ACC112 (cell line): ENCODE results near the gene LRRC10.

Experiments used
- H2AFZ ChIP-seq: fragments of 200-600 bp; sonication (generic); one replicate; pipeline ENCODE4 v1.6.0; 2017; ENCODE audit warnings: antibody characterized with exemption, low read length; ENCODE audit not compliant: unreplicated experiment
- H3K27ac ChIP-seq: fragments of 200-600 bp; sonication (generic); 2 replicates; pipeline ENCODE4 v1.5.1; 2014; ENCODE audit warnings: low read depth, mild to moderate bottlenecking, antibody characterized with exemption, low read length, moderate library complexity
- H3K27me3 ChIP-seq: fragments of 200-600 bp; sonication (generic); 2 replicates; pipeline ENCODE4 v1.6.1; 2014; ENCODE audit warnings: mild to moderate bottlenecking, antibody characterized with exemption, low read length, moderate library complexity, mixed read lengths; ENCODE audit not compliant: insufficient read depth
- H3K36me3 ChIP-seq: fragments of 200-600 bp; sonication (generic); 2 replicates; pipeline ENCODE4 v1.6.1; 2016; ENCODE audit warnings: mild to moderate bottlenecking, antibody characterized with exemption, low read length, moderate library complexity, mixed read lengths; ENCODE audit not compliant: insufficient read depth
- H3K4me1 ChIP-seq: fragments of 200-600 bp; sonication (generic); one replicate; pipeline ENCODE4 v1.6.1; 2016; ENCODE audit warnings: low read length, mixed read lengths; ENCODE audit not compliant: insufficient read depth, unreplicated experiment, control insufficient read depth
- H3K4me3 ChIP-seq: fragments of 200-600 bp; sonication (generic); 2 replicates; pipeline ENCODE4 v1.5.1; 2014; ENCODE audit warnings: mild to moderate bottlenecking, low read depth, low read length
- H3K79me2 ChIP-seq: fragments of 200-600 bp; sonication (generic); one replicate; pipeline ENCODE4 v1.6.0; 2016; ENCODE audit warnings: low read length; ENCODE audit not compliant: control insufficient read depth, unreplicated experiment, insufficient read depth

Gene LRRC10, protein sequence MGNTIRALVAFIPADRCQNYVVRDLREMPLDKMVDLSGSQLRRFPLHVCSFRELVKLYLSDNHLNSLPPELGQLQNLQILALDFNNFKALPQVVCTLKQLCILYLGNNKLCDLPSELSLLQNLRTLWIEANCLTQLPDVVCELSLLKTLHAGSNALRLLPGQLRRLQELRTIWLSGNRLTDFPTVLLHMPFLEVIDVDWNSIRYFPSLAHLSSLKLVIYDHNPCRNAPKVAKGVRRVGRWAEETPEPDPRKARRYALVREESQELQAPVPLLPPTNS

DNA sequence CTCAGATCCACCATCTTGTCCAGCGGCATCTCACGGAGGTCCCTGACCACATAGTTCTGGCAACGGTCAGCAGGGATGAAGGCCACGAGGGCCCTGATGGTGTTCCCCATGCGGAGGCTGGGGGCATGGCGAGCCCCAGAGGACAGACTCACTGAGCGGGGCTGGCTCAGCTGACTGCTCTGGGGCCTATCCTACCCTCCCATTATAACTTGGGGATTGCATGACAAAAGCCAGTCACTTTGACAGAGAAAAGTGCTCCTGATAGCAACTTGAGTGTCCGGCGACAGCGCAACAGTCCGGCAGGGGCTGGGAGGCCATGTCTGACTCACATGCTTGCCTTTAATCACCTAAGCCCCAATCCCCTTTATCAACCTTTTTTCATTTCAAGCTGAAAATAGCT lies at the start of gene LRRC10:
TSS of gene LRRC10 (minus strand) at position 179 of the 400 bp plus-strand sequence. CDS start at position 110, 69 bp downstream.
- H2AFZ ChIP-seq: no peak within 1 kb of the TSS
- H3K4me1 ChIP-seq: no peaks in the 10 kb centered on the region
- no peaks in the 10 kb centered on the region for H3K36me3 ChIP-seq
- no peaks in the 10 kb centered on the region for H3K79me2 ChIP-seq
- H3K27me3 ChIP-seq: peaks cover 44% of the 10 kb centered on the region
- no peak within 1 kb of the TSS for H3K4me3 ChIP-seq
- H3K27ac ChIP-seq: no peak within 1 kb of the TSS

DNA sequence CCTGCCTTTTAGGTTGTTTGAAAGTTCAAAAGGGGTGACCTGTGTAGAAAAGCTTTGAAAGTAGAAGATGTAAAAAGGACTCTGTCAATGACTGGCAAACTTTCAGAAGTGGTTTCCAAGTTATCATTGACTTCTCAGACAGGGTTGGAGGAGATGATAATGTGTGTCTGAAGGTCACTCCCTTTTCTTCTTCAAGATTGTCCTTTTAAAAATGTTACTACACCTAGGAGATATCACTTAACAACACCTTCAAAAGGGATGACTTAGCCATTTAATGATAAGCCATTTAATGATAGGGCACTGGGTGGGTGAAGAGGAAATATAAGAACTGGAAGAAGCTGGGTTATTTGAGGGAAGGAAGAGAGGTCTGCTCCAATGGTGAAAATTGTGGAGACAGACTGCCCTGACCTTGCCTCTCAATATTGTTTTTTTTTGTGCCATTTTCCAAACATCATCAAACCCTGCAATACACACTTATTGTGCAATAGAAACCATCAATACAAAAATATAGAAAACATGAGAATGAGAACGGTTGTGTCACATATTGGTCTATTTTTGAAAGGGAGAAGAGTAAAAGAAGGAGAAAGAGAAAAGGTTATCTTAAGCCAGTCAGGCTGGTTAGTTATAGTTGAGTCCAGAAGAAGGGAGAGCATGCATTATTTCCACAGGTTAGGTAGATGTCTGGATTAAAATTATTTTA lies 49.6 kb upstream of the LRRC10 start:
- Histone ChIP-seq H3K36me3 (no peaks in the 10 kb centered on the region), H3K27ac (no peak overlapping the region), H3K4me1 (peaks cover 11% of the 10 kb centered on the region), H2AFZ (no peak overlapping the region), H3K4me3 (no peak overlapping the region), H3K27me3 (no peaks in the 10 kb centered on the region), H3K79me2 (no peaks in the 10 kb centered on the region)

DNA sequence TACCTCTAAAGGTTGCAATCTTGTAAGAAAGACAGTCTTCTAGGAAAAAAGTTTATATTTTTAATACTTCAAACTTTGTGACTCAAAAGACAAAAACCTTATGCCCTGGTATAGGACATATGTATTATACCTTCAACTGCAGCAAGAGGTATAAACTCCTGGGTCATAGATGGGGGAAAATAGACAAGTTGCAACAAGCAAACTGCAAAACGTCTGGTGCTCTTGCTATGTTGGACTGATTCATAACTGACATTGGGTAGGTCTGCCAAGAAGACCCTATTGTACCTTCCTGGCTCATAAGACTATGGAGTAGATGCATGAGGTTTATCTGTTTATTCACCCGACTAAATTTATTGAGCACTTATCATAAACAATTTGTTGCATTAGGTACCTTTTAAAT lies 47.5 kb upstream of the LRRC10 start:
- H3K4me3 ChIP-seq: no peak overlapping the region
- H3K27me3 ChIP-seq: no peaks in the 10 kb centered on the region
- H2AFZ ChIP-seq: no peak overlapping the region
- no peaks in the 10 kb centered on the region for H3K36me3 ChIP-seq
- H3K4me1 ChIP-seq: peaks cover 11% of the 10 kb centered on the region
- H3K27ac ChIP-seq: no peak overlapping the region
- H3K79me2 ChIP-seq: no peaks in the 10 kb centered on the region

DNA sequence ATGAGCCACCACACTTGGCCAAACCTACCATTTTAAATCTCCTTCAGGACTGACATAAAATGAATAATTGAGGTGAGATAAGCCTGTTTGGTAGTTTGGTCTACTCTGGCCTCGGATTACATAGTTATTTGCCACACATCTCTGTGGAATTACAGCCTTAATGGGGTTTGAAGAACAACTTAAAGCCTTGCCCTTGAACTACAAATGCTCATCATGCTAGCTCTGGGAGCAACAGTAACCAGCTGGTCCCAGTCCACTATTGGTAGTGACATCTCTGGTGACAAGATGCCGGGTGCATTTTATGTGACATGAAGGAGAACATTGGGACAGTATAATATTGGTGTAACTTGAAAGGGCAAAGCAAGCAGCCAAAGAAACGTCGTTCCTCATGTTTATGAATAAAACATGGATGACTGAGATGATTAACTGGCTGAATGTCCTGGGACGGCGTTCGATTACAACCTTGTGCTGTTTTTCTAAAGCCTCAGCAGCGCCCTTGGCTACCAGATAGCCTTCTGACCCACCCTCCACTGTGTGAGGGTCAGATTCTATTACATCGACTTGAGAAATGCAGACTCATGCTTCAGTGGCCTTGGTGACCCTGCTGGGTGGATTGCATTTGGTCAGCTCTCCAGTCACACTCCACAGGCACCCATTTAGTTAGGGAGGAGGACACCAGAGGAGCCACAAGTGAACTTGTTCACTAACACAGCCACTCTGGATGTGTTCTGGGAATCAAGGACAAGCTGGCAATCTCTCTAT lies 46.9 kb upstream of the LRRC10 start:
- no peak overlapping the region for H3K27ac ChIP-seq
- no peaks in the 10 kb centered on the region for H3K79me2 ChIP-seq
- H2AFZ ChIP-seq: no peak overlapping the region
- H3K4me1 ChIP-seq: peaks cover 11% of the 10 kb centered on the region
- no peaks in the 10 kb centered on the region for H3K27me3 ChIP-seq
- no peak overlapping the region for H3K4me3 ChIP-seq
- H3K36me3 ChIP-seq: no peaks in the 10 kb centered on the region

DNA sequence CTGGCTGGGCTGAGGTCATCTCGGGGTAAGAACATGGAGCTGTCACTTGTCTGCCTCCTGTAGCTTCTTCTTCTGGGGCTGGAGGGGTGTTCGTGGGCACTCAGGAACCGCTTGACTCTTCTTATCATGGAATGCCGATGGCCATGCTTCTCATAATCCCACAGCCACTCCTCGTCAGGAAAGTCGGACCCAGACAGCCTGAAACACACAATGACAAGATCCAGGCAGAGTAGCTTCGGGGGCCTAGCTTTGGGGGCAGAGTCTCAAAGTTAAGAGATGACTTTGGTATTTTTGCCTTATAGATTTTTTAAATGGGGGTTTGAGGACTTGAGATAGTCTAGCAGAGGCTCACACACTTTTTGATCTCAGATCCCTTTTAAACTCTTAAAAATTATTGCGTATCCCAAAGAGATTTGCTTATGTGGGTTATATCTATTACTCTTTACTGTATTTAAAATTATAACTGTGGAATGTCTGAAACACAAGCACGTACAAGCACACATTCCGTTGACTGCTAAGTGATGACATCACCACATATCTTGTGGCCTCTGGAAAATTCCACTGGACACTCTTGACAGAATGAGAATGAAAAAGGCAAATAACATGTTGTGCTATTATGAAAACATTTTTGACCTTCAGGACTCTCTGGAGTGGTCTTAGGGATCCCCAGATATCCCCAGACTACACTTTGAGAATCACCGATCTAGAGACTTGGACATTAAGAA lies 45.1 kb upstream of the LRRC10 start:
- Histone ChIP-seq H3K27ac (no peak overlapping the region), H3K36me3 (no peaks in the 10 kb centered on the region), H3K79me2 (no peaks in the 10 kb centered on the region), H3K4me1 (peaks cover 11% of the 10 kb centered on the region), H3K27me3 (no peaks in the 10 kb centered on the region), H2AFZ (peak overlapping the region; percentile 20), H3K4me3 (no peak overlapping the region)

DNA sequence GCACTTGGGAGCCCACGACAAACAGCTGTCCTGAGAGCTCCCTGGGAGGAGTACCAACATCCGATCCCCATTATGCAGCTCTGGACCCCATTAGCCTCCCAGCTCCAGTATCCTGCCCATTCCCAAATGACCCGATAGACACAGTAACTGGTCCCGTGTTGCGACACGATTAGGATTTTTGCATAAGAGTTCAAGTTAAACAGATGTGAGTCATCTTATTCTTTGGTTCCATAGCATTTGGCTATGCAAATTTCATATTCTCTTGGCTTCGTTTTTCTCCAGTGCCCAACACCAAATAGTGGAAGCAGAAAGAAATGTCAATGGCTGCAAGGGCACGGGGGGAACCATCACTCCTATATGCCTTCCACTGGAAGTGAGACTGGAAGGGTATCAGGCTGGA lies 43.0 kb upstream of the LRRC10 start:
- Histone ChIP-seq H3K4me3 (no peak overlapping the region), H3K4me1 (peaks cover 12% of the 10 kb centered on the region), H2AFZ (no peak overlapping the region), H3K27ac (no peak overlapping the region), H3K27me3 (no peaks in the 10 kb centered on the region), H3K36me3 (no peaks in the 10 kb centered on the region), H3K79me2 (no peaks in the 10 kb centered on the region)

DNA sequence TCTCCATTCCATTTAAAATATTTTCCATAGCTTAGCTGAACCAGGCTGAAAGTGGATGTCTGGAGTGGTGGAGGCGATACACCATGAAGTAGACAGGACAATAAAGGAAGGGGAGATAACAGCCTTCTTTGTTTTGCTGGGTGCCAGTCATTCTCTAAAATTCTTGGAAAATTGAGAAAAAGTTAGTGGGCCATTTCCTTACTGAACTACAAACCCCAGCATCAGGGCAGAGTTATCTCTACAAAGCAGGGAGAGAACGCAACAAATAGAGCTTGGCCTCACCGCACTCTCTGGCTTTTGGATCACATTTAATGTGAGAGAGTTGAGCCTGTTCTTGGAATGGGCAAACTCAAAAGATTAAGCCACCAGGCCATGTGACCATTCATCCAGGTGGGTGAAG lies 41.2 kb upstream of the LRRC10 start:
- no peak overlapping the region for H3K4me3 ChIP-seq
- no peaks in the 10 kb centered on the region for H3K36me3 ChIP-seq
- H2AFZ ChIP-seq: no peak overlapping the region
- no peaks in the 10 kb centered on the region for H3K79me2 ChIP-seq
- peaks cover 20% of the 10 kb centered on the region for H3K4me1 ChIP-seq
- H3K27me3 ChIP-seq: no peaks in the 10 kb centered on the region
- no peak overlapping the region for H3K27ac ChIP-seq

DNA sequence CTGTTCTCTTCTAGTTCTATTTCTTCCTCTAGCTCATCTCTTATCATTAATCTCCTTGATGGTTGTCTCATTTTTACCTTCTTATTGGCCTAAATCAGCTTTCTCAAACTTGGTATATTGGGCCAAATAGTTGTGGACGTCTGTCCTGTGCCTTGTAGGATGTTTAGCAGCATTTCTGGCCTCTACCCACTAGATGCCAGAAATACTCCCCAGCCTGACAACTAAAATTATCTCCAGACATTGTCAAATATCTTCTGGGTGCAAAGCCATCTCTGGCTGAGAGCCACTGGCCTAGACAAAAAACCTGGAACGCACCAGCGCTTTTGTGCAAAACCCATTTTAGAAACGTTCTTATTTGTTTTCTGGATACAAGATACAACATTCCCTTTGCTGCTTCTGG lies 38.8 kb upstream of the LRRC10 start:
- peaks cover 9% of the 10 kb centered on the region for H3K4me1 ChIP-seq
- no peak overlapping the region for H3K4me3 ChIP-seq
- H3K36me3 ChIP-seq: no peaks in the 10 kb centered on the region
- H3K27me3 ChIP-seq: no peaks in the 10 kb centered on the region
- H3K27ac ChIP-seq: no peak overlapping the region
- H2AFZ ChIP-seq: no peak overlapping the region
- H3K79me2 ChIP-seq: no peaks in the 10 kb centered on the region

DNA sequence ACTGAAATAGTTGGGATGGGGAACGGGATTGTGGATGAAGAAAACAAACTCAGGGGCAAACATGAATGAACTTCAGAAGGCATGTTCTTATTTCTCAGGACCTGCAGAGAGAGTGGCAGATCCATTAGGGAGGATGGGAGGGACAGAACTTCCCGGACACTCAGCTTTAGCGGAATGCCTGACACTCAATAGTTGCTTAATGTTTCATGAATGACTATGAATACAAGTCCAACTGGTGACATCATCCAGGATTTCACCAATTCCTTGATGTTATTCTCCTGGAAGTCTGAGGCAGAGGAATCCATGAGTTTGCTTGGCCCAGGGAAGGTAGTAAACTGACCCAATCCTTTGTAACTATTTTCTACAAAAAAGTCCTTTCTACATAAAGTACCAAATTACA lies 37.8 kb upstream of the LRRC10 start:
- Histone ChIP-seq H3K36me3 (no peaks in the 10 kb centered on the region), H3K79me2 (no peaks in the 10 kb centered on the region), H3K27me3 (no peaks in the 10 kb centered on the region), H3K27ac (no peak overlapping the region), H2AFZ (no peak overlapping the region), H3K4me3 (no peak overlapping the region), H3K4me1 (peaks cover 9% of the 10 kb centered on the region)

DNA sequence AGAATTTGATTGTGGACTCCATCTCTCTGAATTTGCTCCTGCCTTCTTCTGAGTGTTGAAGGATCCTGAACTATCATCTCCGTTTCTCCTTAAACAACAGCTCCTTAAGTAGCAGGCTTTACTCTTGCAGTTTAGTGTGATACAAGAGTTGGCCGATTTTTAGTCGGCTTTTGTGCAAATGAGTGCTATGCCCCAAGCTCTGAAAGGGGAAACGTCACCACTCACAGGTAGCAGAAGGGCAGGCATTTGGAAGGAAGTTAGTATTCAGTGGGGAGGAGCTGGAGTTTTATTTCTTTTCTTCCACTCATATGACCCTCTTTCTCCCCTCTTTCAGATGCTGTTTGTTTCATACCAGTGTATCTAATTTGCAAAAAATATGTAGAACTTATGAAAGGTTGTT lies 36.5 kb upstream of the LRRC10 start:
- Histone ChIP-seq H3K79me2 (no peaks in the 10 kb centered on the region), H3K4me1 (peaks cover 9% of the 10 kb centered on the region), H2AFZ (no peak overlapping the region), H3K36me3 (no peaks in the 10 kb centered on the region), H3K4me3 (no peak overlapping the region), H3K27ac (no peak overlapping the region), H3K27me3 (no peaks in the 10 kb centered on the region)
